K562 (cell line): ENCODE results near the gene ZNF837. TPM values are rescaled to one million over a fixed set of nuclear protein-coding genes. Genes with fewer than 3 reads are reported as not detected.

ENCODE experiments used
- CHD7 ChIP-seq: fragments of 200-600 bp; sonication (generic); IDR thresholded peaks from one replicate; pipeline ENCODE4 v1.6.1; 2012; ENCODE audit warnings: mild to moderate bottlenecking, low read depth, low read length, inconsistent platforms
- CREBBP ChIP-seq: IDR thresholded peaks from one replicate; pipeline ENCODE4 v1.6.1; 2012; ENCODE audit warnings: low read depth, mild to moderate bottlenecking, control low read depth, inconsistent platforms, low read length
- E2F1 ChIP-seq: sonication (generic); formaldehyde crosslinking; IDR thresholded peaks from 2 replicates; pipeline ENCODE4 v1.8.1; 2023; ENCODE audit warnings: mild to moderate bottlenecking, missing genetic modification reagents, moderate library complexity
- NRF1 ChIP-seq, 2 experiments: fragments of 450-650 bp; IDR thresholded peaks in 1 of 2; conservative IDR thresholded peaks in 1 of 2; 2 replicates each; pipeline ENCODE4 v1.6.1; 2014; ENCODE audit warnings: mild to moderate bottlenecking in 2 of 2
- SMARCE1 ChIP-seq: fragments of 450-650 bp; IDR thresholded peaks from 2 replicates; pipeline ENCODE4 v1.7.1; 2016; ENCODE audit warnings: mild to moderate bottlenecking
- ZNF274 ChIP-seq: IDR thresholded peaks from 2 replicates; pipeline ENCODE4 v1.6.1; 2011; ENCODE audit warnings: low read depth, mild to moderate bottlenecking, low read length, moderate library complexity, borderline replicate concordance
- ZZZ3 ChIP-seq: fragments of 450-650 bp; IDR thresholded peaks from 2 replicates; pipeline ENCODE4 v1.6.1; 2016; ENCODE audit warnings: antibody characterized with exemption, mild to moderate bottlenecking, moderate library complexity
- polyA plus RNA-seq, 8 experiments: library from polyadenylated mRNA; depleted of rRNA in 4 of 8; stranded (reverse) in 5 of 8; unstranded in 3 of 8; fragments of >200 nt; fragmentation: Nextera tagmentation in 2 of 8; fragmentation: Illumina TruSeq in 1 of 8; extraction: Ambion mirVana in 2 of 8; extraction: Trizol in 1 of 8; gene quantifications; 2 replicates each; pipeline versions ENCODE4 v1.2.1 to v1.2.3, GENCODE V29; 2011 to 2014; ENCODE audit warnings: inconsistent platforms in 1 of 8, missing spikeins in 1 of 8
- total RNA-seq, 7 experiments: library from RNA; depleted of rRNA in 6 of 7; stranded (reverse); fragments of >200 nt in 6 of 7; fragmentation: Illumina TruSeq in 2 of 7; extraction: Trizol in 2 of 7; gene quantifications; 2 replicates each; pipeline versions ENCODE4 v1.2.1 to v1.2.3, GENCODE V29; 2011 to 2021; ENCODE audit warnings: low replicate concordance in 1 of 7
- TF ChIP-seq, protein P1 (sequence below): sonication (generic); formaldehyde crosslinking; IDR thresholded peaks from 2 replicates; pipeline ENCODE4 v1.8.1; 2022; ENCODE audit warnings: missing genetic modification reagents
- TF ChIP-seq, protein P2 (sequence below): fragments of 450-650 bp; IDR thresholded peaks from 2 replicates; pipeline ENCODE4 v1.7.1; 2018; ENCODE audit warnings: mild to moderate bottlenecking, low read depth; ENCODE audit not compliant: partially characterized antibody

The ZNF837 gene
- total and polyA plus RNA-seq, 9 of the 15 experiments (the other 6 are each of a cell fraction or from before 2014, with no cell fraction given): 0.11 to 2.1 (median 0.57) TPM; not detected in 4

DNA sequence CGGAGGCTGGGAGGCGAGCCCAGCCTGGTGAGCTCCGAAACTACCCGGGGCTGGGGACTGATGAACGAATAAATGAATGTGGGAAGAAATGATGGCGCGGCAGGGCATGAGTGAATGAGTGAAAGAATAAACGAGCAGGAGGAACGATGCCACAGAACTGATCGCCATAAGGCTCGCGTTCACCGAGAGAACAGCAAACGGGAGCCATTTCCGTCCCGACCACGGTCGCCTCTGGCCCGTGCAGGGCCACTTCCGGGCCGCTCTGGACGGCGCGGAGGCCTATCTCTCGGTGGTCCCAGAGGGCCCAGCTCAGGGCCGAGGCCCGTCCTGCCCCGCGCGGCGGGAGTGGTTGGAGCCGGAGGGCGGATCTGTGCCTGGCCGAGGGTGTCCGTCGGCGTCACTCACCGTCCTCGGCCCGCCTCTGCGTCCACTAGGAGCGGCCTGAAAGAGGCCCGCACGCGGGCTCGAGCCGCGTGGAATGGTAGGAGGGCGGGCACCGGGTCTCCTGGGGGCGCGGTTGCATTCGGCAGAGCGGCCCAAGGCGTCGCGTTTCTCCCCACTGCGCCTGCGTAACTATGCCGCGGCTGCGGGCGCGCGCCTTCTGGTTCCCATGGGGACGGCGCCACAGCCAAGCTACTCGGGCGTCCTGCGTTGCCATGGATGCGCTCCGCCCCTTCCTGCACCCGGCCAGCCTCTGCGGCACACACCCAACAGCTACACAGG is 18.4 kb downstream of the ZNF837 start, which contains the start of gene ZNF497 (continued):
- TF ChIP-seq CHD7 (no peak), ZZZ3 (0 out of 2 replicates have a peak, but pooled peaks have one; percentile 36), ZNF274 (no peak; the same call in 1 of the 2 replicates), SMARCE1 (no peak; the same call in 1 of the 2 replicates), CREBBP (no peak), NRF1 (conservative IDR thresholded peaks at IDR 0.05 in 1 of 2, IDR thresholded peaks at IDR 0.05 in 1 of 2) (peak; percentile 97 to 98), E2F1 (CRISPR knock-in tag) (peak; percentile 76)
- TF ChIP-seq, protein P1, sequence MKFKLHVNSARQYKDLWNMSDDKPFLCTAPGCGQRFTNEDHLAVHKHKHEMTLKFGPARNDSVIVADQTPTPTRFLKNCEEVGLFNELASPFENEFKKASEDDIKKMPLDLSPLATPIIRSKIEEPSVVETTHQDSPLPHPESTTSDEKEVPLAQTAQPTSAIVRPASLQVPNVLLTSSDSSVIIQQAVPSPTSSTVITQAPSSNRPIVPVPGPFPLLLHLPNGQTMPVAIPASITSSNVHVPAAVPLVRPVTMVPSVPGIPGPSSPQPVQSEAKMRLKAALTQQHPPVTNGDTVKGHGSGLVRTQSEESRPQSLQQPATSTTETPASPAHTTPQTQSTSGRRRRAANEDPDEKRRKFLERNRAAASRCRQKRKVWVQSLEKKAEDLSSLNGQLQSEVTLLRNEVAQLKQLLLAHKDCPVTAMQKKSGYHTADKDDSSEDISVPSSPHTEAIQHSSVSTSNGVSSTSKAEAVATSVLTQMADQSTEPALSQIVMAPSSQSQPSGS (CRISPR knock-in tag): no peak
- TF ChIP-seq, protein P2, sequence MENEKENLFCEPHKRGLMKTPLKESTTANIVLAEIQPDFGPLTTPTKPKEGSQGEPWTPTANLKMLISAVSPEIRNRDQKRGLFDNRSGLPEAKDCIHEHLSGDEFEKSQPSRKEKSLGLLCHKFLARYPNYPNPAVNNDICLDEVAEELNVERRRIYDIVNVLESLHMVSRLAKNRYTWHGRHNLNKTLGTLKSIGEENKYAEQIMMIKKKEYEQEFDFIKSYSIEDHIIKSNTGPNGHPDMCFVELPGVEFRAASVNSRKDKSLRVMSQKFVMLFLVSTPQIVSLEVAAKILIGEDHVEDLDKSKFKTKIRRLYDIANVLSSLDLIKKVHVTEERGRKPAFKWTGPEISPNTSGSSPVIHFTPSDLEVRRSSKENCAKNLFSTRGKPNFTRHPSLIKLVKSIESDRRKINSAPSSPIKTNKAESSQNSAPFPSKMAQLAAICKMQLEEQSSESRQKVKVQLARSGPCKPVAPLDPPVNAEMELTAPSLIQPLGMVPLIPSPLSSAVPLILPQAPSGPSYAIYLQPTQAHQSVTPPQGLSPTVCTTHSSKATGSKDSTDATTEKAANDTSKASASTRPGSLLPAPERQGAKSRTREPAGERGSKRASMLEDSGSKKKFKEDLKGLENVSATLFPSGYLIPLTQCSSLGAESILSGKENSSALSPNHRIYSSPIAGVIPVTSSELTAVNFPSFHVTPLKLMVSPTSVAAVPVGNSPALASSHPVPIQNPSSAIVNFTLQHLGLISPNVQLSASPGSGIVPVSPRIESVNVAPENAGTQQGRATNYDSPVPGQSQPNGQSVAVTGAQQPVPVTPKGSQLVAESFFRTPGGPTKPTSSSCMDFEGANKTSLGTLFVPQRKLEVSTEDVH: peak; percentile 78
